ENCODE results near the gene MKRN3. TPM values are rescaled to one million over a fixed set of nuclear protein-coding genes. Genes with fewer than 3 reads are reported as not detected.

Gene MKRN3
- total and polyA plus RNA-seq, 2 of the 8 experiments (the other 6 are each of a cell fraction or from before 2014, with no cell fraction given) = not detected

- no peak overlapping the region for H4K91ac ChIP-seq (replicated peaks; ENCODE audit: insufficient read length, low read length)
- no peak overlapping the region for H3K56ac ChIP-seq (replicated peaks; ENCODE audit: insufficient read length, low read depth, low read length)
- POLR2A ChIA-PET (ENCODE audit: partially characterized antibody) = no interaction called here
- no peaks in the 10 kb centered on the region for H3K4me1 ChIP-seq (replicated peaks in 1 of 4; ENCODE audit: control insufficient read depth in 3 of 4, insufficient read depth in 4 of 4, low read length in 3 of 4)
- no peak overlapping the region for H2BK15ac ChIP-seq (ENCODE audit: low read length)
- no peak overlapping the region for H3K4me2 ChIP-seq (ENCODE audit: insufficient read depth in 1 of 2, low read depth in 2 of 2, low read length in 2 of 2)
- no peak overlapping the region for H3K18ac ChIP-seq (ENCODE audit: extremely low read depth, low read length)
- H3K14ac ChIP-seq (ENCODE audit: insufficient read length) = no peak overlapping the region
- H2AK5ac ChIP-seq (ENCODE audit: low read depth, low read length) = no peak overlapping the region
- H2BK12ac ChIP-seq (ENCODE audit: low read depth, low read length) = no peak overlapping the region
- H3K27me3 ChIP-seq (replicated peaks in 1 of 4; ENCODE audit: control insufficient read depth in 3 of 4, extremely low read depth in 1 of 4, insufficient read depth in 3 of 4, low read length in 3 of 4) = no peaks in the 10 kb centered on the region
- H3K9me3 ChIP-seq (ENCODE audit: insufficient read depth in 2 of 2, low read depth in 1 of 2, low read length in 1 of 2) = peaks cover 19 to 51% of the 10 kb centered on the region in 2 experiments; a peak in 3 of 4 replicates
- no peaks in the 10 kb centered on the region for H3K36me3 ChIP-seq (ENCODE audit: control insufficient read depth in 2 of 4, insufficient read depth in 4 of 4, low read length in 3 of 4)
- no peak overlapping the region for H2BK20ac ChIP-seq (ENCODE audit: low read length)
- no peak overlapping the region for H3K23ac ChIP-seq (ENCODE audit: insufficient read length)
- H4K20me1 ChIP-seq (replicated peaks in 1 of 2; ENCODE audit: control insufficient read depth in 1 of 2, insufficient read depth in 2 of 2, low read length in 2 of 2) = no peaks in the 10 kb centered on the region
- no peak overlapping the region for H4K5ac ChIP-seq (ENCODE audit: insufficient read length, low read depth, low read length)
- FAIRE-seq (no peak), DNase-seq (ENCODE audit: low read depth in 1 of 2, low spot score in 2 of 2) (no peak)
- no peak overlapping the region for H3K27ac ChIP-seq (ENCODE audit: low read depth, low read length)
- H3K9ac ChIP-seq (replicated peaks in 1 of 4; ENCODE audit: extremely low read depth in 1 of 4, low read depth in 3 of 4, low read length in 3 of 4) = no peak overlapping the region
- CTCF ChIA-PET (ENCODE audit: partially characterized antibody) = no interaction called here
- H3K4me3 ChIP-seq (ENCODE audit: extremely low read depth in 1 of 4, insufficient read depth in 2 of 4, low read depth in 3 of 4, low read length in 4 of 4) = no peak overlapping the region
- no peak overlapping the region for H2AFZ ChIP-seq (ENCODE audit: low read length)
- no peak overlapping the region for H2BK5ac ChIP-seq (ENCODE audit: low read depth, low read length)
- H4K8ac ChIP-seq (ENCODE audit: extremely low read depth, insufficient read depth, low read length) = no peak overlapping the region
- no peaks in the 10 kb centered on the region for H3K79me1 ChIP-seq (ENCODE audit: low read depth, low read length)
- H3K4ac ChIP-seq (replicated peaks; ENCODE audit: insufficient read length, low read depth, low read length) = no peak overlapping the region
- 88% methylated on average over 4 of the region's 4 CpGs; no CpG with 5 or more reads in 1 of the 2 experiments for WGBS, 2 experiments (ENCODE audit: extremely low coverage in 1 of 2, insufficient coverage in 1 of 2, insufficient read length in 1 of 2, insufficient replicate concordance in 2 of 2, low coverage in 1 of 2, low lambda C conversion rate in 2 of 2, missing lambda C conversion rate in 1 of 2)
- no peaks in the 10 kb centered on the region for H3K79me2 ChIP-seq (ENCODE audit: control insufficient read depth in 1 of 2, insufficient read depth in 2 of 2, low read length in 2 of 2)
- H3K23me2 ChIP-seq (ENCODE audit: low read depth, low read length) = no peaks in the 10 kb centered on the region
- H2BK120ac ChIP-seq (replicated peaks; ENCODE audit: low read depth, low read length) = no peak overlapping the region
- TF ChIP-seq, protein P1, sequence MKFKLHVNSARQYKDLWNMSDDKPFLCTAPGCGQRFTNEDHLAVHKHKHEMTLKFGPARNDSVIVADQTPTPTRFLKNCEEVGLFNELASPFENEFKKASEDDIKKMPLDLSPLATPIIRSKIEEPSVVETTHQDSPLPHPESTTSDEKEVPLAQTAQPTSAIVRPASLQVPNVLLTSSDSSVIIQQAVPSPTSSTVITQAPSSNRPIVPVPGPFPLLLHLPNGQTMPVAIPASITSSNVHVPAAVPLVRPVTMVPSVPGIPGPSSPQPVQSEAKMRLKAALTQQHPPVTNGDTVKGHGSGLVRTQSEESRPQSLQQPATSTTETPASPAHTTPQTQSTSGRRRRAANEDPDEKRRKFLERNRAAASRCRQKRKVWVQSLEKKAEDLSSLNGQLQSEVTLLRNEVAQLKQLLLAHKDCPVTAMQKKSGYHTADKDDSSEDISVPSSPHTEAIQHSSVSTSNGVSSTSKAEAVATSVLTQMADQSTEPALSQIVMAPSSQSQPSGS (IDR thresholded peaks at IDR 0.05; ENCODE audit: low read length) = no peak
- TF ChIP-seq RAD21 (IDR thresholded peaks at IDR 0.05 in 1 of 2, conservative IDR thresholded peaks at IDR 0.05 in 1 of 2; ENCODE audit: low read depth in 2 of 2, low read length in 2 of 2) (no peak), FOSL1 (IDR thresholded peaks at IDR 0.05; ENCODE audit: insufficient read depth, low read depth, low read length) (no peak), EP300 (IDR thresholded peaks at IDR 0.05; ENCODE audit: borderline replicate concordance in 1 of 2, low read depth in 2 of 2, low read length in 2 of 2) (no peak), KDM4A (IDR thresholded peaks at IDR 0.05; ENCODE audit: low read depth, low read length, severe bottlenecking) (no peak), POU5F1 (IDR thresholded peaks at IDR 0.05; ENCODE audit: low read depth, low read length) (no peak), POLR2AphosphoS5 (IDR thresholded peaks at IDR 0.05; ENCODE audit: low read depth, low read length) (no peak), HDAC2 (IDR thresholded peaks at IDR 0.05; ENCODE audit: borderline replicate concordance in 1 of 2, low read depth in 2 of 2, low read length in 2 of 2) (no peak), TBP (IDR thresholded peaks at IDR 0.05; ENCODE audit: low read depth, low read length) (no peak), SP4 (IDR thresholded peaks at IDR 0.05; ENCODE audit: low read length) (no peak), ATF3 (IDR thresholded peaks at IDR 0.05; ENCODE audit: insufficient read depth, low read depth, low read length) (no peak), CBX5 (IDR thresholded peaks at IDR 0.05; ENCODE audit: low read depth, low read length) (no peak)
Observed at GRCh38 chr15:23539892-23540291, 25.6 kb upstream of the MKRN3 start.

Measured in H1 (cell line).